ENCODE results near the gene EXT2.

The EXT2 gene

GRCh38 chr11:44068180-44068579 lies 27.3 kb upstream of the EXT2 start:
- Histone ChIP-seq H3K4ac (ENCODE audit: low read depth in 1 of 2, low read length in 2 of 2) (no peak overlapping the region), H4K8ac (ENCODE audit: low read length) (no peak overlapping the region)
- DNase-seq, result no peak

GRCh38 chr11:44071157-44071556 lies 24.3 kb upstream of the EXT2 start:
- 79% methylated on average over 2 of the region's 3 CpGs for WGBS
- Histone ChIP-seq H2BK120ac (ENCODE audit: low read depth, low read length) (no peak overlapping the region), H4K91ac (ENCODE audit: low read length) (no peak overlapping the region), H2BK5ac (ENCODE audit: low read depth, low read length, poor library complexity, severe bottlenecking) (no peak overlapping the region), H3K23ac (ENCODE audit: low read length in 2 of 2) (no peak overlapping the region), H2AFZ (ENCODE audit: low read depth, low read length) (no peak overlapping the region), H2BK15ac (ENCODE audit: low read depth, poor library complexity, severe bottlenecking) (no peak overlapping the region), H2AK5ac (ENCODE audit: low read length, severe bottlenecking) (no peak overlapping the region), H3K9me3 (ENCODE audit: control insufficient read depth, low read length) (no peaks in the 10 kb centered on the region), H3K4me2 (ENCODE audit: low read length, poor library complexity, severe bottlenecking) (no peak overlapping the region), H3K36me3 (ENCODE audit: control insufficient read depth in 1 of 2, insufficient read depth in 2 of 2, low read depth in 1 of 2, low read length in 2 of 2) (peaks cover 11 to 77% of the 10 kb centered on the region in 2 experiments), H3K79me1 (replicated peaks; ENCODE audit: low read length, poor library complexity, severe bottlenecking) (peaks cover 2% of the 10 kb centered on the region), H4K8ac (ENCODE audit: low read length) (no peak overlapping the region), H3K9ac (ENCODE audit: low read length) (no peak overlapping the region), H3K27me3 (ENCODE audit: control insufficient read depth in 1 of 2, insufficient read depth in 1 of 2, low read length in 2 of 2) (no peaks in the 10 kb centered on the region), H3K27ac (ENCODE audit: low read length, poor library complexity, severe bottlenecking) (no peak overlapping the region), H3K14ac (ENCODE audit: low read length in 2 of 2) (no peak overlapping the region), H3K4me1 (ENCODE audit: control insufficient read depth, insufficient read depth, low read depth, low read length) (peaks cover 2% of the 10 kb centered on the region), H3K4me3 (ENCODE audit: insufficient read depth in 1 of 2, low read depth in 1 of 2, low read length in 2 of 2) (no peak overlapping the region), H2BK12ac (ENCODE audit: low read length in 2 of 2) (no peak overlapping the region), H3K4ac (ENCODE audit: low read depth in 1 of 2, low read length in 2 of 2) (no peak overlapping the region), H3K18ac (ENCODE audit: low read depth in 1 of 2, low read length in 2 of 2) (no peak overlapping the region)
- DNase-seq, result no peak

More at GRCh38 chr11:44068180-44068579, 27.3 kb upstream of the EXT2 start:
- no peak overlapping the region for H3K18ac ChIP-seq (ENCODE audit: low read depth in 1 of 2, low read length in 2 of 2)
- H4K91ac ChIP-seq (ENCODE audit: low read length), result no peak overlapping the region
- H2AK5ac ChIP-seq (ENCODE audit: low read length, severe bottlenecking), result no peak overlapping the region
- H2AFZ ChIP-seq (ENCODE audit: low read depth, low read length), result no peak overlapping the region
- no peak overlapping the region for H3K9ac ChIP-seq (ENCODE audit: low read length)
- H2BK12ac ChIP-seq (ENCODE audit: low read length in 2 of 2), result no peak overlapping the region
- H3K4me3 ChIP-seq (ENCODE audit: insufficient read depth in 1 of 2, low read depth in 1 of 2, low read length in 2 of 2), result no peak overlapping the region
- H3K23ac ChIP-seq (ENCODE audit: low read length in 2 of 2), result no peak overlapping the region
- H3K4me2 ChIP-seq (ENCODE audit: low read length, poor library complexity, severe bottlenecking), result no peak overlapping the region
- H3K14ac ChIP-seq (ENCODE audit: low read length in 2 of 2), result no peak overlapping the region
- H2BK120ac ChIP-seq (ENCODE audit: low read depth, low read length), result no peak overlapping the region
- peaks cover 2% of the 10 kb centered on the region for H3K79me1 ChIP-seq (replicated peaks; ENCODE audit: low read length, poor library complexity, severe bottlenecking)
- whole genome bisulfite sequencing, result 100% methylated on average over 1 of the region's 2 CpGs
- H3K27me3 ChIP-seq (ENCODE audit: control insufficient read depth in 1 of 2, insufficient read depth in 1 of 2, low read length in 2 of 2), result no peaks in the 10 kb centered on the region
- no peaks in the 10 kb centered on the region for H3K9me3 ChIP-seq (ENCODE audit: control insufficient read depth, low read length)
- H3K27ac ChIP-seq (ENCODE audit: low read length, poor library complexity, severe bottlenecking), result no peak overlapping the region
- peaks cover 5% of the 10 kb centered on the region for H3K4me1 ChIP-seq (ENCODE audit: control insufficient read depth, insufficient read depth, low read depth, low read length)
- no peak overlapping the region for H2BK15ac ChIP-seq (ENCODE audit: low read depth, poor library complexity, severe bottlenecking)
- H3K36me3 ChIP-seq (ENCODE audit: control insufficient read depth in 1 of 2, insufficient read depth in 2 of 2, low read depth in 1 of 2, low read length in 2 of 2), result peaks cover 4 to 48% of the 10 kb centered on the region in 2 experiments
- H2BK5ac ChIP-seq (ENCODE audit: low read depth, low read length, poor library complexity, severe bottlenecking), result no peak overlapping the region

GRCh38 chr11:44072757-44073658 lies 22.5 kb upstream of the EXT2 start:
- no peaks in the 10 kb centered on the region for H3K9me3 ChIP-seq (ENCODE audit: control insufficient read depth, low read length)
- no peaks in the 10 kb centered on the region for H3K79me1 ChIP-seq (replicated peaks; ENCODE audit: low read length, poor library complexity, severe bottlenecking)
- no peak overlapping the region for H3K4me3 ChIP-seq (ENCODE audit: insufficient read depth in 1 of 2, low read depth in 1 of 2, low read length in 2 of 2)
- H2BK12ac ChIP-seq (ENCODE audit: low read length in 2 of 2), result no peak overlapping the region
- no peaks in the 10 kb centered on the region for H3K27me3 ChIP-seq (ENCODE audit: control insufficient read depth in 1 of 2, insufficient read depth in 1 of 2, low read length in 2 of 2)
- no peak overlapping the region for H2AFZ ChIP-seq (ENCODE audit: low read depth, low read length)
- no peak overlapping the region for H2BK120ac ChIP-seq (ENCODE audit: low read depth, low read length)
- H3K18ac ChIP-seq (ENCODE audit: low read depth in 1 of 2, low read length in 2 of 2), result no peak overlapping the region
- H4K91ac ChIP-seq (ENCODE audit: low read length), result peak overlapping the region; percentile 34
- H4K8ac ChIP-seq (ENCODE audit: low read length), result no peak overlapping the region
- no peak overlapping the region for H3K27ac ChIP-seq (ENCODE audit: low read length, poor library complexity, severe bottlenecking)
- H2BK15ac ChIP-seq (ENCODE audit: low read depth, poor library complexity, severe bottlenecking), result no peak overlapping the region
- H3K9ac ChIP-seq (ENCODE audit: low read length), result no peak overlapping the region
- H3K4ac ChIP-seq (ENCODE audit: low read depth in 1 of 2, low read length in 2 of 2), result no peak overlapping the region
- no peaks in the 10 kb centered on the region for H3K4me1 ChIP-seq (ENCODE audit: control insufficient read depth, insufficient read depth, low read depth, low read length)
- H3K23ac ChIP-seq (ENCODE audit: low read length in 2 of 2), result no peak overlapping the region
- H2AK5ac ChIP-seq (ENCODE audit: low read length, severe bottlenecking), result no peak overlapping the region
- 90% methylated on average over 6 of the region's 8 CpGs for WGBS
- H2BK5ac ChIP-seq (ENCODE audit: low read depth, low read length, poor library complexity, severe bottlenecking), result no peak overlapping the region
- H3K36me3 ChIP-seq (ENCODE audit: control insufficient read depth in 1 of 2, insufficient read depth in 2 of 2, low read depth in 1 of 2, low read length in 2 of 2), result peaks cover 11 to 91% of the 10 kb centered on the region in 2 experiments
- DNase-seq, result no peak
- H3K4me2 ChIP-seq (ENCODE audit: low read length, poor library complexity, severe bottlenecking), result no peak overlapping the region
- no peak overlapping the region for H3K14ac ChIP-seq (ENCODE audit: low read length in 2 of 2)

GRCh38 chr11:44078794-44079193 lies 16.7 kb upstream of the EXT2 start:
- Histone ChIP-seq H3K4ac (ENCODE audit: low read depth in 1 of 2, low read length in 2 of 2) (no peak overlapping the region), H2BK12ac (ENCODE audit: low read length in 2 of 2) (no peak overlapping the region), H3K4me2 (ENCODE audit: low read length, poor library complexity, severe bottlenecking) (no peak overlapping the region), H2BK120ac (ENCODE audit: low read depth, low read length) (no peak overlapping the region), H3K36me3 (ENCODE audit: control insufficient read depth in 1 of 2, insufficient read depth in 2 of 2, low read depth in 1 of 2, low read length in 2 of 2) (peaks cover 10 to 90% of the 10 kb centered on the region in 2 experiments), H3K4me1 (ENCODE audit: control insufficient read depth, insufficient read depth, low read depth, low read length) (no peaks in the 10 kb centered on the region), H2AFZ (ENCODE audit: low read depth, low read length) (no peak overlapping the region), H3K27me3 (ENCODE audit: control insufficient read depth in 1 of 2, insufficient read depth in 1 of 2, low read length in 2 of 2) (peaks cover 0 to 3% of the 10 kb centered on the region in 2 experiments), H3K79me1 (replicated peaks; ENCODE audit: low read length, poor library complexity, severe bottlenecking) (no peaks in the 10 kb centered on the region), H2BK15ac (ENCODE audit: low read depth, poor library complexity, severe bottlenecking) (no peak overlapping the region), H2AK5ac (ENCODE audit: low read length, severe bottlenecking) (no peak overlapping the region), H2BK5ac (ENCODE audit: low read depth, low read length, poor library complexity, severe bottlenecking) (no peak overlapping the region), H4K91ac (ENCODE audit: low read length) (no peak overlapping the region), H3K18ac (ENCODE audit: low read depth in 1 of 2, low read length in 2 of 2) (no peak overlapping the region), H3K23ac (ENCODE audit: low read length in 2 of 2) (no peak overlapping the region), H3K9ac (ENCODE audit: low read length) (no peak overlapping the region), H3K14ac (ENCODE audit: low read length in 2 of 2) (no peak overlapping the region), H3K9me3 (ENCODE audit: control insufficient read depth, low read length) (no peaks in the 10 kb centered on the region), H3K27ac (ENCODE audit: low read length, poor library complexity, severe bottlenecking) (no peak overlapping the region), H4K8ac (ENCODE audit: low read length) (no peak overlapping the region), H3K4me3 (ENCODE audit: insufficient read depth in 1 of 2, low read depth in 1 of 2, low read length in 2 of 2) (no peak overlapping the region)
- WGBS, result 94% methylated on average over 5 of the region's 5 CpGs
- no peak for DNase-seq
